Occipital lobe (tissue), 2 donors: Measurements from ENCODE around the gene KIDINS220. TPM values are rescaled to one million over a fixed set of nuclear protein-coding genes. Genes with fewer than 3 reads are reported as not detected.

ENCODE experiments used
- DNase-seq: peaks from one replicate; lab custom pipeline; 2025; lab: John Stamatoyannopoulos, UW
- total RNA-seq: library from RNA; depleted of rRNA; stranded (reverse); fragments of >200 nt; gene quantifications from one replicate; pipeline ENCODE4 v1.2.3, GENCODE V29; 2014

Gene KIDINS220
- total RNA-seq = 721 TPM

DNA sequence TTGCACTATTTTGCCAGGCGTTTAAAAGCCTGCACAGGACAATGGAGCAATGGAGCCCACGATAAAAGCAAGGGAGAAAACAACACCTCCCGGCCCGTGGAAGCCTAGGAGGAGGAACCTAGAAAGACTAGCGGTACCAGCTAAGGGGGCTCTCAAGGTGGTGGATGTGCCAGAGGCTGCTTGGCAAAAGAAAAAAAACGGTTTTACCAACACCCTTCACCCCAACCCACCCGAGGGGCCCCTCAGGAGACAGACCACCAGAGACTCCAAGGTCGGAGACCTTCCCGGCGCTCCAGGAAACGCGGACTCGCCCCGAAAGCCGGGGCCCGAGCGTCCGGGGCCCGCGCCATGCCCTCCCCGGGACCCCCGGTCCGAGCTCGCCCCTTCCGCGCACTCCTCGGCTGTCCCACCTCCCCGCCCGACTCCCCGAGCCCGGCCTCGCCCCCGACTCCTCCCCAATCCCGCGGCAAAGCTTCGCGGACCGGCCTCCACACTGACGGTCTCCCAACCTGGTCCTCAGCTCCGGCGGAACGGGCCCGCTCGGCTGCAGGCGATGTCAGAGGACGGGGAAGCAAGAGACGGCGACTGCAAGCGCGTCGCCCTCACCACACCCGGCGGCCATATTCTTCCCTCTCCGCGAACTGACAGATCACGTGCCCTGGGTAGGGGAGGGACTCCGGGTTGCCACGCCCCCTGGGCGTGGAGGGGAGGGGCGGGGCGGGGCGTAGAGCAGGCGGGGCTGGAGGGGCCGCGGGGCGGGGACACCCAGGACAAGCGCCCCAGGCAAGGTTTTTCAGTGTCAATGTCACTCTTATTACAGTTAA lies at the start of gene KIDINS220:
Gene KIDINS220 (minus strand): TSS at position 643 of the 824 bp plus-strand sequence. CDS start 10,520 bp downstream, outside the sequence.
- DNase-seq = peak; percentile 90

DNA sequence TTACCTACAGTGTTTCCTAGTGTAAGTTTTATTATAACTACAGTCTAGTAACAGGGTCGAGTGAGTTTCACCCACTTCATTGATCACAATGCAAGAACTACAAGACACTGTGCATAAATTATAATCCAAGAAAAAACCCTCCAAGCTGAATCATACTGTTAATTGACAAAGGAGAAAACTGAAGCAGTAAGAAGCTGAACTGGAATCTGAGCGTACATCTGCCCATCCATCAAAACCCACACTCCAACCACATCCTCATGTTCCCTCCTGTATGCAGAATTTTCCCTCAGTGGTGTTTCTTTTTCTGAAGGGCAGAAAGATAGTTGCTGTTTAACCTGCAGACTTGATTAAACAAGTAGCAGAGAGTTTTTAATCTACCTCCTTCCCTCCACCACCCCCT lies 49.5 kb upstream of the KIDINS220 start:
- DNase-seq = no peak

DNA sequence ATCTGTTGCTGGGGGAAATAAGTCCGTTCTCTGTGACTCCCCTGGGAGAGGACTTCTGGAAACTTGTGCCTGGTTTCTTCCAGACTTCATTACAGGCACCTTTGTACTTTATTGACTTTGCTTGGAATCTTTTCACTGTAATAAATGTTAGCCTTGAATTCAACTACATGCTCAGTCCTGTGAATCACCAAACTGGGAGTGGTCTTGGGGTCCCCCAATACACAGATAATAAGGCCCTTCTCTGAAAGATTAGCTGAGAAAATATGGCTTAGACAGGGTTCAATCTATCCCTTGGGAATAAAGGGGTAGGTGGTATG lies 48.7 kb upstream of the KIDINS220 start:
- DNase-seq = no peak

DNA sequence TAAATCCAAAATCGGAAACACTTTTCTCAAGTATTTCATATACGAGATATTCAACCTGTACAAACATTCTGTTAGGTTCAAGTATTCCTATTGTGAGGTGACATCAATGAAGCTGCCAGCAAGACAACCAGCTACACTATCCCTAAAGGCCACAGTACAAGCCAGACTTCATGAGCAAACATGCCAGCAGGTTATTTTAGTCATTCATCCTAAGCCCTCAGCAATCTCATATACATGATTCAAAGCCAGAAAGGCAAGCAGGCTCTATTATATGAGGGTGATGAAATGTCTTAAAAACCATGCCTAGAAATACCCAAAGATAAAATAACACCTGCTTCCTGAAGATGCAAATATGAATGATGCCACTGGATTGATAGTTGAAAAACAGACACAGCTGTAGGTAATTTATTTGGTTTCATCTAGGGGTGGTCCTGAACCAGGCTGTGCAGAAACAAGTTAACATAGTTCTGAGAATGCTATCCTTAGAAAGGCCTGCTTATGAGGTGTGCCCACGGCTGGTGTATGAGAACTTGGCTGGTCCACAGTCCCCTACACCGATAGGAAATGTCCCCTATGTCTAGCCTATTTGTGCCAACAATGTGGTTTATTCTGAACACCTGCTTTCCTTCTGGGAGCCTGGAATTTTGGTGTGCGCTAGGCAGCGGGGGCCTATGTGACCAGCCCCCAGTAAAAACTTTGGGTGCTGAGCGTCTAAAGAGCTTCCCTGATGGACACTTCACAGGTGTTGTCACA lies 48.2 kb upstream of the KIDINS220 start:
- DNase-seq = no peak

DNA sequence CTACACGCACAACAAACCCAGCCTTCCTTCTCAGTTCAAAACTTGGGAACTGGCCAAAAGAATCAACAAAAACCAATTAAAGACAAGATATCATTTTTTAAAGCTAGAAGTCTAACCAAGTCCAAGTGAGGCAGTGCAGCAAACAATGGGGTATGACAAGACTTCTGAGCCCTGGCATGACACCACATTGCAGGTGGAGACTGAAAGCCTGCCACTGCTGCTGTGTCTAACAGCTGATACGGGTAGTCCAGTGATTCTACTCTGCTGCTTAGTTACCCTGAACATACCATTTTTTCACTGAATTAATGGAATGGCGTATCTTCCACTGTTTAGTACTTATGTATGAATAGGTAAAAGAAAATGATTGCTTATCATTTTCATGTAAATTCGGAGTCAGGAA lies 47.4 kb upstream of the KIDINS220 start:
- no peak for DNase-seq

GRCh38 chr2:8882094-8882493 lies 44.7 kb upstream of the KIDINS220 start:
- DNase-seq = no peak

- DNase-seq = no peak
Measured at GRCh38 chr2:8877894-8878293, 40.5 kb upstream of the KIDINS220 start.

GRCh38 chr2:8877332-8877731 lies 39.9 kb upstream of the KIDINS220 start:
- DNase-seq = no peak

DNA sequence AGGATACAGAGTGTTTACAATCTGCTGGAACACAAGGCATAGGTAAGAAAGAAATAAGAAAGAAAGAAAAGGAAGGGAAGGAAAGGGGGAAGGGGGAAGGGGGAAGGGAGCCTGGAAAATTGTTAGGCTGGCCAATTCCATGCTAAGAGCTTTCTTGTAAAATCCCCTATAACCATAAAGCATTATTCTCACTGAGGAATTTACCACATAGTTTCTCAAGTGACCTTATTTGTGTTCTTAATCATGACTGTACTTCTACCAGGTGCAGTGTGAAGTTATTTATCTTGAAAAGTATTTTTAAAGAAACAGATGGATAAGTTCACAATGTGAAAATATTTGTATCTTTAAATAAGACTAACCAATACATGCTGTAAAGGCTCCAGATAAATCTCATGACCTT lies 39.2 kb upstream of the KIDINS220 start:
- no peak for DNase-seq

- DNase-seq = no peak
Measured at GRCh38 chr2:8872821-8873432, 35.5 kb upstream of the KIDINS220 start.

DNA sequence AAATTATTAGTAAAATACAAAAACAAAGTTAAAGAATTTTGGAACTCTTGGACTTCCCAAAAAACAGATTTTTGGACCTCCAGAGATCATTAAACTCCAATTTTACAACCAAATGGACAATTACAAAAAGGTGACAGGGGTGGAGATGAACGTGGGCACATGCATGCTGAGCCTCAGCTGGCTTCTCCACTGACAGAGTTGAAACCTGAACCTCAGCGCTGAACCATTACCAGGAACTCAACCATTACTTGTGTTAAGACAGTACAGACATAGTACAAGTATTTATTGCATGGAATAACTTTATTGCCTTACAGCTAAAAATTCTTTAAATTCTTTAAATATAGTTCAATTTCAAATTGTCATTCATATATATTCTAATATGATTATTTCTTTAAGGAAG lies 33.0 kb upstream of the KIDINS220 start:
- no peak for DNase-seq

- DNase-seq = no peak
Measured at GRCh38 chr2:8867363-8867762, 29.9 kb upstream of the KIDINS220 start.

- no peak for DNase-seq
Measured at GRCh38 chr2:8863331-8863953, 26.0 kb upstream of the KIDINS220 start.

GRCh38 chr2:8862230-8862629 lies 24.8 kb upstream of the KIDINS220 start:
- no peak for DNase-seq

DNA sequence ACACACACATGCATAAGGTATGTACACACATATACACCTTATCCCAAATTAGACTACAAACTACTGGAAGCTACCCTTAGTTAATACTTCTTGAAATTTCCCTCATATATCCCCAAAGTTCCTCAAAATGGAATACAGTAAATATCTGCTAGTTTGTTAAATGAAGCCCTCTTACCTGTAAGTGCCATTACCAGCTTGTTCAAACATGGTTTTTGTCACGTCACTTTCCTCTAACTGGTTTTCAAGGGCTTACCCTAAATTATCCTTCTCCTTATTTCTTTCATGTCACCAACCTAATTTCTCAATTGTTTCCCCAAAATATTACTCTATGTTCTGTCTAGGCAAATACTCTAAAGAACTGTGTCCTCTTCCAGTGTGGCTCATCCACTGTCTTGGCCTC lies 24.4 kb upstream of the KIDINS220 start:
- DNase-seq = no peak

DNA sequence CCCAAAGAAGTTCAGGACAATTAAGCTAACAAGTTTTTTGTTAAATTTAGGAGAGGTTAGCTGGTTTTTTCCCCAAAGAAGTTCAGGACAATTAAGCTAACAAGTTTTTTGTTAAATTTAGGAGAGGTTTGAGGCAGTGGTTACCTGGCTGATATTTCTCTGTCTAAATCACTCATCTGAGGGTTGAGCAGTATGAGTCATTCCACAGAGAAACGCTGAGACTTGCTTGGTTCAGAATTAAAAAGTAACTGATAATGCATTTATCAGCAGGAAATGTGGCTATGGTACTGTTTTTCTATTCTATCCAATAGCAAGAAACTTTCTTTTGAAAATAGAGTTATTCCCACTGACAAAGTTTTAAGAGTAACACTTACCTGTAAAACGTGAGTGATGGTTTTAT lies 22.8 kb upstream of the KIDINS220 start:
- no peak for DNase-seq

- no peak for DNase-seq
Measured at GRCh38 chr2:8858910-8859309, 21.5 kb upstream of the KIDINS220 start.

GRCh38 chr2:8858264-8858663 lies 20.9 kb upstream of the KIDINS220 start:
- DNase-seq = no peak

- DNase-seq = no peak
Measured at GRCh38 chr2:8857709-8858108, 20.3 kb upstream of the KIDINS220 start.

- DNase-seq = no peak
Measured at GRCh38 chr2:8856176-8856575, 18.8 kb upstream of the KIDINS220 start.

DNA sequence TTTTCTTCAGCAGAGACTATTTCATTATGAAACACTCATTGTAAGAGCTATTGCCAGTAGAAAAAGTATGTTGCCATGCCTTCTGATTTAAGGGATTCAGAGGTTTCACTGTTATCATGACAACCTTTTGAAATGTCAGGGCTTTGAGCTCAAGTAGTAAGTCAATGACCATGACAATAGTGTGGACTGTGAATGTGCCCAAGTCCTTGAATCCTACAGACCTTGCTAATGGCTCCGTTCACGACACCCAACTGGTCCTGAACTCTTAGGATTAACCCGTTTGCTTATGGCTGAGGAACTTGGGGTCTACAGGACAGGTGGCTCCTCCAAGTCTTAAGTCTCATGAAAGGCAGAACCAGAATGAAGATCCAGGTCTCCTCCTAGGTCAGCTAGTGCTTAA lies 17.6 kb upstream of the KIDINS220 start:
- no peak for DNase-seq

- DNase-seq = no peak
Measured at GRCh38 chr2:8853426-8853825, 16.0 kb upstream of the KIDINS220 start.
